CD14-positive monocyte (primary cell): ENCODE data around the gene SPIN2B. TPM values are rescaled to one million over a fixed set of nuclear protein-coding genes. Genes with fewer than 3 reads are reported as not detected.

ENCODE experiments used
- DNase-seq, 3 donors: peaks; one replicate each; pipeline ENCODE4 v3.0.0-alpha.2; 2011 to 2022
- H2AFZ ChIP-seq: 2 replicates; pipeline ENCODE4 v1.6.0; 2012; ENCODE audit warnings: mild to moderate bottlenecking, low read depth, low read length, inconsistent platforms; ENCODE audit not compliant: insufficient read depth, poor library complexity, severe bottlenecking
- H3K27ac ChIP-seq, 2 donors: 1 replicate in 1 of 2; 2 replicates in 1 of 2; pipeline ENCODE4 v1.5.1; 2012 to 2013; ENCODE audit warnings: low read length in 2 of 2, control low read depth in 1 of 2, inconsistent platforms in 1 of 2, low read depth in 1 of 2, mild to moderate bottlenecking in 1 of 2
- H3K27me3 ChIP-seq, 2 donors: one replicate each; pipeline versions ENCODE4 v1.6.0 to v1.6.1; 2011 to 2013; ENCODE audit warnings: low read length in 2 of 2; ENCODE audit not compliant: control insufficient read depth in 2 of 2, insufficient read depth in 2 of 2
- H3K36me3 ChIP-seq, 2 donors: replicated peaks in 1 of 2; 1 replicate in 1 of 2; 2 replicates in 1 of 2; pipeline versions ENCODE4 v1.5.1 to v1.6.1; 2012 to 2013; ENCODE audit warnings: low read length in 2 of 2, control low read depth in 1 of 2, inconsistent platforms in 1 of 2, mild to moderate bottlenecking in 1 of 2; ENCODE audit not compliant: insufficient read depth in 2 of 2, control insufficient read depth in 1 of 2
- H3K4me1 ChIP-seq, 2 donors: 1 replicate in 1 of 2; 2 replicates in 1 of 2; pipeline versions ENCODE4 v1.5.1 to v1.6.1; 2012 to 2013; ENCODE audit warnings: low read length in 2 of 2, control low read depth in 1 of 2, inconsistent platforms in 1 of 2, mild to moderate bottlenecking in 1 of 2, moderate library complexity in 1 of 2; ENCODE audit not compliant: insufficient read depth in 2 of 2, control insufficient read depth in 1 of 2
- H3K4me2 ChIP-seq: replicated peaks from 2 replicates; pipeline ENCODE3; 2012; ENCODE audit warnings: low read length, moderate library complexity, mild to moderate bottlenecking; ENCODE audit not compliant: poor library complexity, severe bottlenecking; ENCODE audit errors: extremely low read depth
- H3K4me3 ChIP-seq, 3 experiments: fragments of 200-600 bp in 1 of 3; sonication (generic) in 1 of 3; replicated peaks in 1 of 3; 1 replicate in 2 of 3; 2 replicates in 1 of 3; pipeline ENCODE4 v1.5.1; 2011 to 2013; ENCODE audit warnings: low read length in 3 of 3, mild to moderate bottlenecking in 3 of 3, control low read depth in 2 of 3, low read depth in 2 of 3, inconsistent platforms in 1 of 3, moderate library complexity in 1 of 3
- H3K79me2 ChIP-seq: 2 replicates; pipeline ENCODE4 v1.6.0; 2012; ENCODE audit warnings: mild to moderate bottlenecking, control low read depth, inconsistent platforms, low read length, moderate library complexity; ENCODE audit not compliant: insufficient read depth
- H3K9ac ChIP-seq: 2 replicates; pipeline ENCODE4 v1.6.0; 2017; ENCODE audit warnings: low read length, mild to moderate bottlenecking; ENCODE audit not compliant: insufficient read depth, poor library complexity, severe bottlenecking
- H3K9me3 ChIP-seq, 2 donors: replicated peaks in 1 of 2; 1 replicate in 1 of 2; 2 replicates in 1 of 2; pipeline versions ENCODE4 v1.5.1 to v1.6.1; 2012 to 2013; ENCODE audit warnings: low read length in 2 of 2, control low read depth in 1 of 2; ENCODE audit not compliant: control insufficient read depth in 1 of 2, insufficient read depth in 1 of 2
- H4K20me1 ChIP-seq: 2 replicates; pipeline ENCODE4 v1.6.0; 2012; ENCODE audit warnings: mild to moderate bottlenecking, low read length, control low read depth, moderate library complexity; ENCODE audit not compliant: insufficient read depth
- H3K27ac Mint-ChIP-seq, 7 donors: one replicate each; pipeline ENCODE4 v1.8.0; 2020; ENCODE audit warnings: mild to moderate bottlenecking in 7 of 7, mixed read lengths in 7 of 7, moderate library complexity in 6 of 7, inconsistent platforms in 2 of 7
- H3K27me3 Mint-ChIP-seq, 3 donors: one replicate each; pipeline ENCODE4 v1.8.0; 2021 to 2022; ENCODE audit warnings: low read depth in 3 of 3, mild to moderate bottlenecking in 3 of 3, mixed read lengths in 3 of 3, moderate library complexity in 3 of 3, inconsistent platforms in 1 of 3
- H3K36me3 Mint-ChIP-seq, 2 donors: one replicate each; pipeline ENCODE4 v1.8.0; 2020; ENCODE audit warnings: mixed read lengths in 2 of 2, inconsistent platforms in 1 of 2, mild to moderate bottlenecking in 1 of 2
- H3K4me1 Mint-ChIP-seq: one replicate; pipeline ENCODE4 v1.8.0; 2020; ENCODE audit warnings: mild to moderate bottlenecking, mixed read lengths
- H3K4me3 Mint-ChIP-seq, 2 donors: one replicate each; pipeline ENCODE4 v1.8.0; 2020; ENCODE audit warnings: mild to moderate bottlenecking in 2 of 2, mixed read lengths in 2 of 2, moderate library complexity in 1 of 2
- H3K9me3 Mint-ChIP-seq, 7 donors: one replicate each; pipeline ENCODE4 v1.8.0; 2020 to 2022; ENCODE audit warnings: mixed read lengths in 7 of 7, mild to moderate bottlenecking in 6 of 7, moderate library complexity in 6 of 7, inconsistent platforms in 2 of 7
- WGBS: methylation state at CpG from one replicate; pipeline ENCODE4 v1.1.5; 2013; ENCODE audit warnings: missing lambda C conversion rate; ENCODE audit not compliant: insufficient coverage; 5-methylcytosine and 5-hydroxymethylcytosine counted together
- intact Hi-C, 2 donors: fragments of 100-400 bp; cut with micrococcal nuclease; formaldehyde crosslinking; loops; one replicate each; pipeline versions ENCODE4 v1.15.0 to v1.15.1; 2023
- polyA minus RNA-seq: library from RNA; depleted of rRNA, polyadenylated mRNA; stranded (reverse); fragments of >200 nt; gene quantifications from 2 replicates; pipeline ENCODE4 v1.2.3, GENCODE V29; 2012
- polyA plus RNA-seq, 3 donors: library from polyadenylated mRNA; depleted of rRNA in 1 of 3; unstranded in 2 of 3; stranded (reverse) in 1 of 3; fragments of 300-500 nt in 2 of 3; fragments of >200 nt in 1 of 3; fragmentation: Illumina TruSeq in 2 of 3; gene quantifications; 1 replicate in 2 of 3; 2 replicates in 1 of 3; pipeline ENCODE4 v1.2.3, GENCODE V29; 2012 to 2021
- total RNA-seq, 12 experiments: library from RNA in 1 of 12; stranded (reverse) in 1 of 12; fragments of 120-200 nt in 1 of 12; gene quantifications; one replicate each; pipeline ENCODE4 v1.2.4 and lab custom pipeline; 2013 to 2026; ENCODE audit warnings: mixed read lengths in 6 of 12, inconsistent platforms in 1 of 12
- TF ChIP-seq, protein P1 (sequence below): fragments of 200-600 bp; IDR thresholded peaks from one replicate; pipeline ENCODE4 v1.8.0; 2022; ENCODE audit warnings: antibody characterized with exemption, mild to moderate bottlenecking

SPIN2B gene
- total RNA-seq (2013): 6.5 TPM
- polyA plus RNA-seq (1 to 10 TPM; 6.5 to 9.0 (median 6.7) TPM), polyA minus RNA-seq (2.1 and 3.2 TPM in 2 replicates), total RNA-seq (lab: John Stamatoyannopoulos, UW) (0 to 0.86 (median 0.59) reads per million in 11 experiments)

DNA sequence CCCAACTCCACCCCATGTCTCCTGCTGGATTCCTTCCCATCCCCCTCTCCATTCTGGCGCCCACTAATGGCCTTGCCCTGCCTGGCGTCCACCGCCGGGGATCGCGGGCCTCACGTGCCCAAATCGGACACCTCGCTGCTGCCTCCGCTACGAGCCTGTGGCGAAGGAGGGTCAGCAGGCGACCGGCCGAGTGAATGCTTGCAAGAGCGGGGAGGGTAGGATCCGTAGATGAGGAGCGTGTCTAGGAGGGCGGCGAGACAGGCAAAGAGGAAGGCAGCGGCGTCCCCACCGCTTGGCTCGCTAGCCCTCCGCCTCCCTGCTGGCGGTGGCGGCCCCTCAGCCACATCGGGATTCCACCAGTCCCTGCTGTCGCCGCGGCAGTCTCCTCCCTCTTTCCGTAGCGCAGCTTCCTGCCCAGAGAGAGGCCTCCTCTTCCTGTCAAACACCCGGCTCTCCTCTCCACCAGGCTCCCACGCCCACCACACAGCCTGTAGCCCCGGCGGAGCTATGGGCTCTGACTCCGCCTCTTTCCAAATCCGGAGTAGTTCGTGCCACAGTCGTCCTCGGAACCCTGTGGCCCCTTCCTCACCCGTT lies at the start of gene SPIN2B:
Gene SPIN2B, minus strand, starts transcription at position 387 of the 594 bp plus-strand sequence.
- Histone ChIP-seq H4K20me1 (no peaks in the 10 kb centered on the region), H3K27me3 (no peaks in the 10 kb centered on the region), H3K4me2 (peak within 1 kb of the TSS; percentile 65), H3K4me3 (peak within 1 kb of the TSS; percentile 61 to 76 (median 61)), H2AFZ (peak within 1 kb of the TSS; percentile 82), H3K9ac (peak within 1 kb of the TSS; percentile 65), H3K27ac (peak within 1 kb of the TSS; percentile 42 to 75), H3K4me1 (no peaks in the 10 kb centered on the region), H3K9me3 (no peaks in the 10 kb centered on the region), H3K36me3 (no peaks in the 10 kb centered on the region), H3K79me2 (no peaks in the 10 kb centered on the region)
- Mint-ChIP-seq H3K4me1 (peaks cover 10% of the 10 kb centered on the region), H3K27ac (peak within 1 kb of the TSS; percentile 64 to 94 (median 84)), H3K27me3 (peaks cover 0 to 5% (median 0%) of the 10 kb centered on the region in 3 donors), H3K4me3 (peak within 1 kb of the TSS; percentile 93 to 95), H3K36me3 (peaks cover 0 to 3% of the 10 kb centered on the region in 2 donors), H3K9me3 (peaks cover 0 to 9% (median 2%) of the 10 kb centered on the region in 7 donors)
- TF ChIP-seq, protein P1, sequence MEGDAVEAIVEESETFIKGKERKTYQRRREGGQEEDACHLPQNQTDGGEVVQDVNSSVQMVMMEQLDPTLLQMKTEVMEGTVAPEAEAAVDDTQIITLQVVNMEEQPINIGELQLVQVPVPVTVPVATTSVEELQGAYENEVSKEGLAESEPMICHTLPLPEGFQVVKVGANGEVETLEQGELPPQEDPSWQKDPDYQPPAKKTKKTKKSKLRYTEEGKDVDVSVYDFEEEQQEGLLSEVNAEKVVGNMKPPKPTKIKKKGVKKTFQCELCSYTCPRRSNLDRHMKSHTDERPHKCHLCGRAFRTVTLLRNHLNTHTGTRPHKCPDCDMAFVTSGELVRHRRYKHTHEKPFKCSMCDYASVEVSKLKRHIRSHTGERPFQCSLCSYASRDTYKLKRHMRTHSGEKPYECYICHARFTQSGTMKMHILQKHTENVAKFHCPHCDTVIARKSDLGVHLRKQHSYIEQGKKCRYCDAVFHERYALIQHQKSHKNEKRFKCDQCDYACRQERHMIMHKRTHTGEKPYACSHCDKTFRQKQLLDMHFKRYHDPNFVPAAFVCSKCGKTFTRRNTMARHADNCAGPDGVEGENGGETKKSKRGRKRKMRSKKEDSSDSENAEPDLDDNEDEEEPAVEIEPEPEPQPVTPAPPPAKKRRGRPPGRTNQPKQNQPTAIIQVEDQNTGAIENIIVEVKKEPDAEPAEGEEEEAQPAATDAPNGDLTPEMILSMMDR: no peak
- intact Hi-C loops: no loop called here
- 0% methylated on average over 17 of the region's 43 CpGs for WGBS
- DNase-seq: peak; percentile 29 to 34 (median 34)

DNA sequence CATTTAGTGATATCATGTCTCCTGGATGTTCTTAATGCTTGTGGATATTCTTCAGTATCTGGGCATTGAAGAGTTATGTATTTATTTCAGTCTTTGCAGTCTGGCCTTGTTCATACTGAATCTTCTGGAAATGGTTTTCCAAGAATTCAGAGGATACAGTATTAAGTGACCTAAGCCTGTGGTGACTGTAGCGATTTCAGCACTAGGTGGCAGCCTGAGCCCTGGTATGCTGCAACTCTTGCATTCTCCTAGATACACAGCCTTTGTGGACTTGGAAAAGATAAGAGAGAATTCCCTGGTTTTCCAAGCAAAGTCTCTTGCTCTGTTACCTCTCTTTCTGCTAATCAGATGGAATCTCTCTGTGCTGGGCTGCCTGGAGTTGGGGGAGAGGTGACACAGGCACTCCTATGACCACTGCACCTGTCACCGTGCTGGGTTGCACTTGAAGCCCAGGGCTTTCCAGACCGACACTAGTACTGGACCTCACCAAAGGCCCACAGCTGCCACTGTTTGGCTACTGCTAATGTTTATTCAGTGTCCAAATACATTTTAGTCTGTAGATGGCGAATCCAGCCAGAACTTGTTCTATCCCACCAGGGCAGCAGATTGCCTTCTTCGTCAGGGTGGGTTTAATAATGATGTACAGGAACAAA lies 35.2 kb upstream of the SPIN2B start:
- Mint-ChIP-seq H3K9me3 (peaks cover 4 to 22% (median 11%) of the 10 kb centered on the region in 7 donors), H3K4me1 (no peaks in the 10 kb centered on the region), H3K27me3 (no peaks in the 10 kb centered on the region), H3K4me3 (no peak overlapping the region), H3K27ac (no peak overlapping the region), H3K36me3 (peaks cover 0 to under 1% of the 10 kb centered on the region in 2 donors)
- Histone ChIP-seq H3K36me3 (no peaks in the 10 kb centered on the region), H3K4me3 (no peak overlapping the region), H2AFZ (no peak overlapping the region), H3K4me1 (no peaks in the 10 kb centered on the region), H3K79me2 (no peaks in the 10 kb centered on the region), H4K20me1 (no peaks in the 10 kb centered on the region), H3K27me3 (no peaks in the 10 kb centered on the region), H3K9ac (no peak overlapping the region), H3K9me3 (no peaks in the 10 kb centered on the region), H3K4me2 (no peak overlapping the region), H3K27ac (no peak overlapping the region)
- DNase-seq: no peak
- TF ChIP-seq, protein P1: no peak
- WGBS: 94% methylated on average over 2 of the region's 5 CpGs
- intact Hi-C loops: no loop called here
